AG10803 (cell line): Measurements from ENCODE around the gene CLSTN1.

Experiments used
- DNase-seq: peaks from one replicate; pipeline ENCODE4 v3.0.0; 2010; ENCODE audit warnings: low read depth
- H3K4me3 ChIP-seq: 2 replicates; pipeline ENCODE4 v1.5.1; 2011; ENCODE audit warnings: mild to moderate bottlenecking, low read length, control low read depth
- TF ChIP-seq, protein P1 (sequence below): conservative IDR thresholded peaks from 2 replicates; pipeline ENCODE4 v1.5.1; 2011; ENCODE audit warnings: mild to moderate bottlenecking, low read length, control low read depth, inconsistent platforms

Gene CLSTN1

DNA sequence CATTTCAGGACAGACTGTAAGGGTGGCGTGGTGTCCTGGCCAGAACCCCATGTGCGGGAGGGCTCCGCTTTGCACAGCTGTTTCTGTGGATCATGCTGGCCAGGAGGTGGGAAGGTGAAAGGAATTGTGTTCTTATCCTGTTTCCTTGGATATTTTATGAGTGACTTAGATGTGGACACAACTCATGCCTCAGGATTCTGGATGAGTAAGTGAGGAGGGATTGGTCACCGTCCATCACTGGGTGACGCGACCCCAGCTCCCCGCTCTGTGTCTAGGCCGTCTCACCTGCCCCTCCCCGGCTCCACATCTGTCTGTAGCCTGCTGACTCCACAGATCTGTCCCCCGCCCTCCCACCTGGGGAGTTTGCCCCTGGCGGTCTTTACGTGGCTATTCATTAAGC is 123.4 kb downstream of the CLSTN1 start:
- peak; percentile 80 for DNase-seq
- TF ChIP-seq, protein P1, sequence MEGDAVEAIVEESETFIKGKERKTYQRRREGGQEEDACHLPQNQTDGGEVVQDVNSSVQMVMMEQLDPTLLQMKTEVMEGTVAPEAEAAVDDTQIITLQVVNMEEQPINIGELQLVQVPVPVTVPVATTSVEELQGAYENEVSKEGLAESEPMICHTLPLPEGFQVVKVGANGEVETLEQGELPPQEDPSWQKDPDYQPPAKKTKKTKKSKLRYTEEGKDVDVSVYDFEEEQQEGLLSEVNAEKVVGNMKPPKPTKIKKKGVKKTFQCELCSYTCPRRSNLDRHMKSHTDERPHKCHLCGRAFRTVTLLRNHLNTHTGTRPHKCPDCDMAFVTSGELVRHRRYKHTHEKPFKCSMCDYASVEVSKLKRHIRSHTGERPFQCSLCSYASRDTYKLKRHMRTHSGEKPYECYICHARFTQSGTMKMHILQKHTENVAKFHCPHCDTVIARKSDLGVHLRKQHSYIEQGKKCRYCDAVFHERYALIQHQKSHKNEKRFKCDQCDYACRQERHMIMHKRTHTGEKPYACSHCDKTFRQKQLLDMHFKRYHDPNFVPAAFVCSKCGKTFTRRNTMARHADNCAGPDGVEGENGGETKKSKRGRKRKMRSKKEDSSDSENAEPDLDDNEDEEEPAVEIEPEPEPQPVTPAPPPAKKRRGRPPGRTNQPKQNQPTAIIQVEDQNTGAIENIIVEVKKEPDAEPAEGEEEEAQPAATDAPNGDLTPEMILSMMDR: no peak
- H3K4me3 ChIP-seq: no peak overlapping the region

DNA sequence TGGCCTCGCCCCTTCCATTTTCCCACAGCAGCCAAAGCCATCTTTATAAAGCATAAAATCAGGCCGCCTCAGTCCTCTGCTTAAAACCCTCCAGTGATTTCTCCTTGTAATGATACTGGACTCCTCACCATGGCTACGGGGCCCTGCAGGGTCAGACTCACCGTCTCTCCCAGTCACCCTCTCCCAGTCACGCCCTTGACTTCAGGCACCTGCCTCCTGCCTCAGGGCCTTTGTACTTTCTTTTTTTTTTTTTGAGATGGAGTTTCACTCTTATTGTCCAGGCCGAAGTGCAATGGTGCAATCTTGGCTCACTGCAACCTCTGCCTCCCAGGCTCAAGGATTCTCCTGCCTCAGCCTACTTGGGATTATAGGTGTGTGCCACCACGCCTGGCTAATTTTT is 124.4 kb downstream of the CLSTN1 start:
- TF ChIP-seq, protein P1: no peak
- DNase-seq: no peak
- no peak overlapping the region for H3K4me3 ChIP-seq

DNA sequence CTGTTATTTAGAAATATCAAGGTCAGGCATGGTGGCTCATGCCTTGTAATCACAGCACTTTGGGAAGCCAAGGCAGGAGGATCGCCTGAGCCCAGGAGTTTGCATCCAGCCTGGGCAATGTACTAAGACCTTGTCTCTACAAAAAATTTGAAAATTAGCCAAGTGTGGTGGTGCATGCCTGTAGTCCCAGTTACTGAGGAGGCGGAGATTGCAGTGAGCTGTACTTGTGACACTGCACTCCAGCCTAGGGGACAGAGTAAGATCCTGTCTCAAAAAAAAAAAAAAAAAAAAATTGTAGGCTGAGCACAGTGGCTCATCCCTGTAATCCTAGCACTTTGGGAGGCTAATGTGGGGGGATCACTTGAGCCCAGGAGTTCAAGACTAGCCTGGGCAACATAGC is 127.0 kb downstream of the CLSTN1 start:
- TF ChIP-seq, protein P1: no peak
- DNase-seq: no peak
- no peak overlapping the region for H3K4me3 ChIP-seq

DNA sequence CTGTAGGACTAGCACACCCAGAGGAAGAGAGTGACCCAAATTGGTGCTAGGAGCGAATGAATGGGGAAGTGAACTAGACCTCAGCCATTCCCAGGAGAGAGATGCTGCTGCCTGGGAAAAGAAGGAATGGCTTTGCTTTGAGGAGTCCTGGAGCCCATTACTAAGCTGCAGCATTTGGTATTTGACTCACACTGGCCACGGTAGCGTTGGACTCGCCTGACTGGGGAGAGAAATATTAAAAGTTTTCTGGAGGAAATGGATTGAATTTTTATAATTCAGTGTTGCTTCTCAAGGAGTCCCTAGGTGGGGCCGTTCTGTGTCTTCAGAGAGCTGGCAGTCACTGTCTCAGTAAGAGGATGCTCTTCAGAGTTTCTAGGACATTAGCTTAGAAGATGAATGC is 132.1 kb downstream of the CLSTN1 start:
- H3K4me3 ChIP-seq: no peak overlapping the region
- TF ChIP-seq, protein P1: no peak
- no peak for DNase-seq

DNA sequence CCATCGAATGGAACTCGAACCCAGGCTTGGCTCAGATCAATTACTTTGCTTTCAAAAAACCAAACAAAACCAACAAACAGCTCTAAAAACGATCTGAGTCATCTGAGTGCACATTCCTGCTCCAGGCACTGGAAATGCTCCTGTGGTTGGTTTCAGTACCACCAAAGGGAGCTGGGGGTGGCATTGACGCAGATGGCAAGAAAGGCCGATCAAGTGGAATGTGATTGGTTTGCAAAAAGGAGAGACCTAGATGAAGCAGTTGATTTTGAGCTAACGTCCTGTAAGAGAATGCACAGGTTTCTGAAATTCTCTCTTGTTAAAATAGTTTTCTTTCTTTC is 132.7 kb downstream of the CLSTN1 start:
- peak; percentile 40 for DNase-seq
- no peak overlapping the region; the same call in 1 of the 2 replicates for H3K4me3 ChIP-seq
- TF ChIP-seq, protein P1: no peak

DNA sequence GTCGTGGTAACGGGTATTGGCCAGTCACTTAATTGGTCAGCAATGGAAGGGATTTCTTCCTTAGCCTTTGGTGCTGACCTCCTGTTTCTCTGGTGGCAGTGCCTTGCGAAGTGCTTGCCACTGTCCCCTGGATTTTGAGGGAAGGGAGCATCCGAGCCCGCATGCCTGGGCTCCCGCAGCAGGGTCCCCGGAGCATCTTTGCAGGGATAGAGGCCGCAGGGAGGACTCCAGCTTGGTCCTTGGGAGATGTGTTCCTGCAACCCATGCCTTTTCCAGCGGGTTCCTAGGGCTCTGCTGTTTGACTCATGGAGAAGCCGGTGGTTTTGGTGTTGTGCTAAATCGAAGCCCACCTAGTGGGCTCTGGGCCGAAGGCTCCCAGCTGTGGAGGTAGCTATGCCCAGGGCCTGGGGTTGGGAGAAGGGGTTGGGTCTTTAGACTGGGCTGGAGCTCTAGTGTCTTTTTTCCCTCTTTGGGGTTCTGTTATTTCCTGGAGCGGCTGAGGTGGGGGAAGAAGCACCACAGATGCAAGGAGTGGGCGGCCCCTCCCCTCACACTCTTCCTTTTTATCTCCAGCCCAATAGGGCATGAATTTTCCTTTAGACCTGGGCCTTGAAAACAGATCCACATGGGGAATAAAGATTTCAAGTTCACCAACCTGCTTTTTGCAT is 133.2 kb downstream of the CLSTN1 start:
- H3K4me3 ChIP-seq: peak overlapping the region; percentile 75
- DNase-seq: no peak
- TF ChIP-seq, protein P1: no peak

DNA sequence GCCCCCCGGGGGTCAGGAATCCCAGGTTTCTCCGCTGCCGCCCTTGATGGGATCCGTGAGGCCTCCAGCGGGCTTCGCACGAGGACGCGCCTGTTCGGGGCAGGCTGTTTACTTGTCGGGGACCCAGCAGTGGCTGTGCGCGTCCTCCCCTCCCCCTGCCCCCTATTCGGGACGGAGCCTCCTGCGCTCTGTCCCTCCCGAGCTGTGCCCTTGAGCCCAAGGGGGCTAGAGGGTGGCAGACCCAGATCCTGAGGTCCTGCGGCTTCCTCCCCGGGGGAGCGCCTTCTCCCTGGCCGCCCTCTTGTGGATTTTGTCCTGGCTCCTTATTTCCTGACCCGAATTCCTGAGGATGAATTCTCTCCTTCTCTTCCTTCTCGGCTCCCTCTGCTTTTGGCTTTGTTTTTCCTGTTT is 133.8 kb downstream of the CLSTN1 start:
- DNase-seq: no peak
- H3K4me3 ChIP-seq: peak overlapping the region; percentile 75
- TF ChIP-seq, protein P1: peak; percentile 32
